ENCODE results near the gene KIAA2012.

DNA sequence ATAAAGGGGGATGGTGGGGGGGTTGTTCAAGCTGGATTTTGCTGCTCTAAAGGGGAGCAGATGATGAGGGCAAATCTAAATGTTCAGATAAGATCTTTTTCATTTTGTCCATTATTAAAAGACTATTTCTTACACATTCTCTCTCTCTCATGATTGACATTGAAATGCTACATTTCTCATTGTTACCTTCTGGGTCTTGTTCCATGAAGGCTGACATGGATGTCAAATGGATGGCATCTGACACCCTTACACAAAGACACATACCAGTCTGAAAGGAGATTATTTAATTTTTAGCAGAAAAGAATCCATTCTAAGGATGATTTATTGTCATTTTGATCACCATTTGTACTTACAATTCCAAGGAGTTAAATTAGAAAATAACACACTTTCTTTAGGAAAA, 28.3 kb upstream of the KIAA2012 start:
- TF ChIP-seq, protein P1, sequence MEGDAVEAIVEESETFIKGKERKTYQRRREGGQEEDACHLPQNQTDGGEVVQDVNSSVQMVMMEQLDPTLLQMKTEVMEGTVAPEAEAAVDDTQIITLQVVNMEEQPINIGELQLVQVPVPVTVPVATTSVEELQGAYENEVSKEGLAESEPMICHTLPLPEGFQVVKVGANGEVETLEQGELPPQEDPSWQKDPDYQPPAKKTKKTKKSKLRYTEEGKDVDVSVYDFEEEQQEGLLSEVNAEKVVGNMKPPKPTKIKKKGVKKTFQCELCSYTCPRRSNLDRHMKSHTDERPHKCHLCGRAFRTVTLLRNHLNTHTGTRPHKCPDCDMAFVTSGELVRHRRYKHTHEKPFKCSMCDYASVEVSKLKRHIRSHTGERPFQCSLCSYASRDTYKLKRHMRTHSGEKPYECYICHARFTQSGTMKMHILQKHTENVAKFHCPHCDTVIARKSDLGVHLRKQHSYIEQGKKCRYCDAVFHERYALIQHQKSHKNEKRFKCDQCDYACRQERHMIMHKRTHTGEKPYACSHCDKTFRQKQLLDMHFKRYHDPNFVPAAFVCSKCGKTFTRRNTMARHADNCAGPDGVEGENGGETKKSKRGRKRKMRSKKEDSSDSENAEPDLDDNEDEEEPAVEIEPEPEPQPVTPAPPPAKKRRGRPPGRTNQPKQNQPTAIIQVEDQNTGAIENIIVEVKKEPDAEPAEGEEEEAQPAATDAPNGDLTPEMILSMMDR (IDR thresholded peaks at IDR 0.05; ENCODE audit: low read depth, low read length), result no peak
- TF ChIP-seq EZH2phosphoT487 (IDR thresholded peaks at IDR 0.05; ENCODE audit: low read depth), result no peak

Measured in OCI-LY3 (cell line).